Heart right ventricle (tissue), 16 donors: Measurements from ENCODE around the gene USP14. TPM values are rescaled to one million over a fixed set of nuclear protein-coding genes. Genes with fewer than 3 reads are reported as not detected.

Experiments
- ATAC-seq, 8 donors: fragments of 200-7000 bp; cut with Tn5 transposase; one replicate each; pipeline ENCODE4 v1.9.1; 2020; ENCODE audit warnings: mild to moderate bottlenecking in 8 of 8, moderate library complexity in 8 of 8, moderate number of reproducible peaks in 1 of 8
- DNase-seq, 2 donors: peaks; one replicate each; pipeline ENCODE4 v3.0.0-alpha.2; 2020
- H3K27ac ChIP-seq, 10 donors: fragments of 200-600 bp; sonication (generic) in 2 of 10; one replicate each; pipeline versions ENCODE4 v1.5.0 to v1.8.0; 2020 to 2022; ENCODE audit warnings: mild to moderate bottlenecking in 3 of 10
- H3K27me3 ChIP-seq, 7 donors: fragments of 200-600 bp; one replicate each; pipeline ENCODE4 v1.8.0; 2021 to 2022; ENCODE audit warnings: mild to moderate bottlenecking in 2 of 7
- H3K36me3 ChIP-seq, 9 donors: fragments of 200-600 bp; sonication (generic) in 1 of 9; one replicate each; pipeline versions ENCODE4 v1.5.0 to v1.8.0; 2020 to 2022; ENCODE audit warnings: mild to moderate bottlenecking in 2 of 9
- H3K4me1 ChIP-seq, 9 donors: fragments of 200-600 bp; sonication (generic) in 1 of 9; one replicate each; pipeline versions ENCODE4 v1.5.0 to v1.8.0; 2020 to 2022; ENCODE audit warnings: mild to moderate bottlenecking in 4 of 9
- H3K4me3 ChIP-seq, 10 donors: fragments of 200-600 bp; sonication (generic) in 2 of 10; one replicate each; pipeline versions ENCODE4 v1.5.0 to v1.8.0; 2020 to 2022; ENCODE audit warnings: mild to moderate bottlenecking in 7 of 10, moderate library complexity in 2 of 10
- H3K9me3 ChIP-seq, 11 donors: fragments of 200-600 bp in 10 of 11; sonication (generic) in 2 of 11; one replicate each; pipeline versions ENCODE4 v1.5.0 to v1.8.0; 2013 to 2022; ENCODE audit warnings: mild to moderate bottlenecking in 2 of 11, control low read depth in 1 of 11, moderate library complexity in 1 of 11
- WGBS, 2 donors: extraction: QIAGEN DNeasy Blood & Tissue Kit; methylation state at CpG; one replicate each; pipeline ENCODE4 v1.1.7; 2013; ENCODE audit warnings: inconsistent platforms in 1 of 2; 5-methylcytosine and 5-hydroxymethylcytosine counted together
- intact Hi-C, 10 donors: fragments of 100-400 bp; cut with DNase I; formaldehyde crosslinking; loops; one replicate each; pipeline versions ENCODE4 v1.11.1 to v1.14.2; 2022
- polyA plus RNA-seq, 2 donors: library from polyadenylated mRNA; stranded (reverse); fragments of 200-250 nt; gene quantifications; one replicate each; pipeline ENCODE4 v1.2.3, GENCODE V29; 2013
- total RNA-seq, 10 donors: library from RNA; stranded (reverse); fragmentation: NEBNext Ultra II Directional in 3 of 10; extraction: Animal tissue kit (Norgen Biotek cat#: 25700) in 3 of 10; gene quantifications; one replicate each; pipeline versions ENCODE4 v1.2.1 to v1.2.4, GENCODE V29; 2021 to 2023
- TF ChIP-seq, protein P1 (sequence below), 9 donors: fragments of 200-600 bp; sonication (generic) in 2 of 9; IDR thresholded peaks; one replicate each; pipeline versions ENCODE4 v1.5.0 to v1.8.0; 2021 to 2022; ENCODE audit warnings: antibody characterized with exemption in 9 of 9, mild to moderate bottlenecking in 5 of 9, moderate library complexity in 1 of 9
- donor health status: Arrhythmogenic right ventricular cardiomyopathy.
- donor health status: ischemic (EF 13 %, LVEDD 7.1; RV severe dilation, severe dysfunction).
- donor health status: healthy with polysubstance abuse.
- donor health status: DM: no; HTN: yes; CAD: no.
- donor health status: DM: no; HTN: no; CAD: no.
- donor health status: ischemic (EF 25% LVEDD 6.9; RV normal size, moderate dysfunction).
- donor health status: ischemic (EF 25% LVEDD 5.7; RV mildly dilated, moderate dysfunction).
- donor health status: healthy.
- donor health status: DM: yes; HTN: yes; CAD: no.
- donor health status: Ischemic cardiomyopathy.
- donor health status: ischemic (EF 35%, LVEDD 5.7; RV mildly dilated, moderate dysfunction).
- donor health status: nonischemic (EF 11% LVEDD 7.7; RV severe dilation, severe dysfunction).
- donor health status: DM: yes; HTN: yes; CAD: no.
- donor health status: PGD.
- donor health status: ischemic (EF 29% LVEDD 5.4; RV normal size, mild dysfunction).
- donor health status: nonischemic (EF 23%, LVEDD 6.1; RV moderate dilation, normal function).

Gene USP14
- total and polyA plus RNA-seq, 12 donors, result 15.3 to 53.3 (median 48.4) TPM

DNA sequence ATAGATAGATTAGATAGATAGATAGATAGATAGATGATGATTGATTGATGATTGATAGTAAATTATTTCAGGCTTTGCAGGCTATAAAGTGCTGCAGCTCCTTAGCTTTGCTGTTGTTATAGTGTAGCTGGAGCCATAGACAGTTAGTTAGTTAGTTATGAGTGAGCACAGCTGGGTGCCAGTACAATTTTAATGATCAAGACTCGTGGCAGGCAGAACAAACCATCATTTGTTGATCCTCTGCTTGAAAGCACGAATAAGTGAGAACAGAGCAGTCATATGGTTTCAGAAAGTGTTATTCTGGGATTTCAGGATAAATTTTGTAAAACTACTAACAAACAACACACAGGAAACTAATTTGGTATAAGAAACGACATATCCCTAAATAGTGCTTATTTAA, 55.6 kb downstream of the USP14 start:
- H3K36me3 ChIP-seq, result peaks cover 0 to 99% (median 76%) of the 10 kb centered on the region in 9 donors
- no peaks in the 10 kb centered on the region for H3K9me3 ChIP-seq
- no peak overlapping the region for H3K4me3 ChIP-seq
- ATAC-seq (no peak), DNase-seq (no peak)
- H3K4me1 ChIP-seq, result no peaks in the 10 kb centered on the region
- no peaks in the 10 kb centered on the region for H3K27me3 ChIP-seq
- TF ChIP-seq, protein P1, sequence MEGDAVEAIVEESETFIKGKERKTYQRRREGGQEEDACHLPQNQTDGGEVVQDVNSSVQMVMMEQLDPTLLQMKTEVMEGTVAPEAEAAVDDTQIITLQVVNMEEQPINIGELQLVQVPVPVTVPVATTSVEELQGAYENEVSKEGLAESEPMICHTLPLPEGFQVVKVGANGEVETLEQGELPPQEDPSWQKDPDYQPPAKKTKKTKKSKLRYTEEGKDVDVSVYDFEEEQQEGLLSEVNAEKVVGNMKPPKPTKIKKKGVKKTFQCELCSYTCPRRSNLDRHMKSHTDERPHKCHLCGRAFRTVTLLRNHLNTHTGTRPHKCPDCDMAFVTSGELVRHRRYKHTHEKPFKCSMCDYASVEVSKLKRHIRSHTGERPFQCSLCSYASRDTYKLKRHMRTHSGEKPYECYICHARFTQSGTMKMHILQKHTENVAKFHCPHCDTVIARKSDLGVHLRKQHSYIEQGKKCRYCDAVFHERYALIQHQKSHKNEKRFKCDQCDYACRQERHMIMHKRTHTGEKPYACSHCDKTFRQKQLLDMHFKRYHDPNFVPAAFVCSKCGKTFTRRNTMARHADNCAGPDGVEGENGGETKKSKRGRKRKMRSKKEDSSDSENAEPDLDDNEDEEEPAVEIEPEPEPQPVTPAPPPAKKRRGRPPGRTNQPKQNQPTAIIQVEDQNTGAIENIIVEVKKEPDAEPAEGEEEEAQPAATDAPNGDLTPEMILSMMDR (IDR thresholded peaks at IDR 0.05), result no peak
- whole genome bisulfite sequencing, 2 donors, result 85 to 90% methylated on average over 3 of the region's 3 CpGs
- intact Hi-C loops, result loop anchor here in 1 of 10 donors (5.0 kb wide), 1 partner anchor 38 kb away; no protein-coding TSS in a partner anchor
- no peak overlapping the region for H3K27ac ChIP-seq

- ATAC-seq (no peak), DNase-seq (no peak)
- TF ChIP-seq, protein P1 (IDR thresholded peaks at IDR 0.05), result no peak
- H3K4me3 ChIP-seq, result no peak overlapping the region
- H3K9me3 ChIP-seq, result no peaks in the 10 kb centered on the region
- H3K27me3 ChIP-seq, result no peaks in the 10 kb centered on the region
- 85 to 90% methylated on average over 5 of the region's 5 CpGs for WGBS, 2 donors
- H3K4me1 ChIP-seq, result no peaks in the 10 kb centered on the region
- peaks cover 0 to 95% (median 72%) of the 10 kb centered on the region in 9 donors for H3K36me3 ChIP-seq
- no peak overlapping the region for H3K27ac ChIP-seq
- intact Hi-C loops, result no loop called here
Observed at GRCh38 chr18:215448-216010, 57.2 kb downstream of the USP14 start.

DNA sequence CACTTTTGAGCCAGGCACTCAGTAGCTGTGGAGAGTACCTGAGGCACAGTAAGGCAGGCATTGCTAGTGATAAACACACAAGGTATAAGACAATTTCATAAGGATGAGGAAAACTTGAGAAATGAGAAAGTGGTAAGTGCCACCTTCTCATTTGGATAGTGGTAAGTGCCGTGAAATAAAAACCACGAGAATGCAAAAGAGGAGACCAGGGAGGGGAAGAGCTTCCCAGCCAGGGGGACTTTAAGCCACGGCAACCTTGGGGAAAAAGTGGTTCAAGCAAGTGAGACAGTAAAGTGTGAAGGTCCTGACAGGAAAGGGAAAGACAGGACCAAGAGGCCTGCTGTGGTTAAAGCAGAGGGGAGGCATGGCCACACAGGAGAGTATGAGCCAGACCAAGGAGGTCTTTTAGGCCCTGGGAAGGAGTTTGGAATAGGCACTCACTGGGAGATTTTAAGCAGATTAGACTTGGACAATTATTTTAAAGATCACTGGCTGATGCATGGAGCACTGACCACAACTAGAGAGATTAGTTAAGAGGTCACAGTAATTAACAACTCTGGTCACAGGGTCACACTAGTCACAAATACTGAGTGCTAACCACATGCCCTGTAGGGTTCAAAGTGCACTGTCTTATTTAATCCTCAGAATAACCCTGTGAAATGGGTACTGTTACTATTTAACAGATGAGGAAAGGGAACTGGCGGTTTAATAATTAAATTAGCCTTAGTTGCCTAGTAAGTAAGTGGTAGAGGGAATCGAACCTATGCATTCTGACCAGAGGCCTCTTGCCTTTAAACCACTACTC, 59.4 kb downstream of the USP14 start:
- TF ChIP-seq, protein P1 (IDR thresholded peaks at IDR 0.05), result no peak
- H3K4me1 ChIP-seq, result no peaks in the 10 kb centered on the region
- no peaks in the 10 kb centered on the region for H3K9me3 ChIP-seq
- WGBS, 2 donors, result 90 to 93% methylated on average over 5 of the region's 5 CpGs
- DNase-seq, result no peak
- intact Hi-C loops, result no loop called here
- peaks cover 0 to 93% (median 56%) of the 10 kb centered on the region in 9 donors for H3K36me3 ChIP-seq
- H3K4me3 ChIP-seq, result no peak overlapping the region
- no peak overlapping the region for H3K27ac ChIP-seq
- no peaks in the 10 kb centered on the region for H3K27me3 ChIP-seq
- ATAC-seq, result no peak

GRCh38 chr18:220708-221107, 62.4 kb downstream of the USP14 start:
- Histone ChIP-seq H3K36me3 (peaks cover 0 to 93% (median 48%) of the 10 kb centered on the region in 9 donors), H3K27ac (no peak overlapping the region), H3K27me3 (no peaks in the 10 kb centered on the region), H3K9me3 (no peaks in the 10 kb centered on the region), H3K4me3 (no peak overlapping the region), H3K4me1 (no peaks in the 10 kb centered on the region)
- intact Hi-C loops, result no loop called here
- ATAC-seq (no peak), DNase-seq (no peak)
- TF ChIP-seq, protein P1 (IDR thresholded peaks at IDR 0.05), result no peak
